GM18498 (cell line): ENCODE measurements around the gene ZNF700.
"Not testable (repeated sequence)": the region's sequence is repeated elsewhere in the genome, so short reads cannot be mapped to it uniquely, and the experiment has no call there.

Experiments used
- ATAC-seq: cut with Tn5 transposase; IDR thresholded peaks from one replicate; pipeline ENCODE4 v1.9.1; 2021; ENCODE audit warnings: mild to moderate bottlenecking, moderate library complexity; ENCODE audit not compliant: unreplicated experiment

ZNF700 gene

DNA sequence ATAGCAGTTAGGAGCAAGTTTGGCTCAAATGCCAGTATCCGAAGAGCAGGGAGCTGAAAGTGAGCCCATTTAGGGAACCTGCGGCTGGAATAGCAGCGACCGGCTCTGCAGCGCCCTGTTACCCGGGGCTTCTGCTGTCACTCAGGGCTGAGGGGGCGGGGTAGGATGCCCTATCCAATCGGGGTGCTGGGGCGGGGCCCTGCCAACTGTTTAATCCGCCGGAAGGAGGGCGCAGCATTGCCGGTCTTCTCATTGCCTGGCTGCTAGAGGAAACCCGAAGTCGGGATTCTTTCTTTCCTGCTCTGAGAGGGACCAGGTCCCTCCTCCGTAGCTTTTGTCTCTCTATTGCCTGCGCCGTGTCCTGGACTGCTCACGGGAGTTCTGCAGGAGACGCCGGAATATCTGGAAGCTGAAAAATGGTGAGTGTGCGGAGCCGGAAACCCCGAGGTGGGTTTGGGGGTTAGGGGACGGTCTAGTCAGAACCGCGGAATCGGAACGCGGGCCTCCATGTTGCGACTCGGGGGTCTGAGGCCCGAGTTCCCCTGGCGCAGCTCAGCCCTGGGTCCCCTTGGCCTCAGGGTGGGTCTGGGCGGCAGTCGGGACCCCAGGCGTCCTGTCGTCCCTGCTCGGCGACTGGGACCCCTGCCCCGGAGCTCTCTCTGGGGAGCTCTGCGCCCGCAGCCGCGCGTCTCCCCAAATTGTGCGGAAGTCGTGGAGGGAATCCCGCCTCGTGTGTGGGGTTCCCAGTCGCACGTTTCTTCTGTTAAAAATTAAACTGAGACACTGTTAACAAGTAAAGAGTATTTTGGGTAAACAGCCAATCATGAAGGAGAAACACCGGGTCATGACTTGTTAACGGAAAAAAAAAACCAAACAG lies 62.7 kb downstream of the ZNF700 start:
- peak; percentile 78 for ATAC-seq

DNA sequence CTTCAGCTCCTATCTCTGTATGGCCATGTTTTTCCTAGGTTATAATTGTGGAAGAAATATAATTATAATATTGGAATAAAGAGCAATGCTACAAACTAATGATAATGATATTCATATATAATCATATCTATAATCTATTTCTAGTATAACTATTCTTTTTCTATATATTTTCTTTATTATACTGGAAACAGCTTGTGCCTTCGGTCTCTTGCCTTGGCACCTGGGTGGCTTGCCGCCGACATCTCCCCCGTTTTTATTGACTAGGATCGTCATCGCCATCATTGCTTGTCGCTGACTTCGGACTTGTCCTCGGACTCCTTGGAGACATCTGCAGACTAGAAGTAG lies 64.2 kb downstream of the ZNF700 start:
- no peak for ATAC-seq

DNA sequence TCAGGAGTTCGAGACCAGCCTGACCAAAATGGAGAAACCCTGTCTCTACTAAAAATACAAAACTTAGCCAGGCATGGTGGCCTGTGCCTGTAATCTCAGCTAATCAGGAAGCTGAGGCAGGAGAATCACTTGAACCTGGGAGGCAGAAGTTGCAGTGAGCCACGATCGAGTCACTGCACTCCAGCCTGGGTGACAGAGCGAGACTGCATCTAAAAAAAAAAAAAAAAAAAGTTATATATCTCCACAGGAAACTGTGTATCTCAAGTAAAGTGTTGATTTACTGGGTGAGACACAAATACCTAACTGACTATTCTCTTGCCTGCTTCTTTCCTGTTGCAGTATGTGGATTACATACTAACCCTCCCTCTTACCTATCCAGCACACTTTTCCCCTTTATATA lies 67.0 kb downstream of the ZNF700 start:
- ATAC-seq = not testable (repeated sequence)

DNA sequence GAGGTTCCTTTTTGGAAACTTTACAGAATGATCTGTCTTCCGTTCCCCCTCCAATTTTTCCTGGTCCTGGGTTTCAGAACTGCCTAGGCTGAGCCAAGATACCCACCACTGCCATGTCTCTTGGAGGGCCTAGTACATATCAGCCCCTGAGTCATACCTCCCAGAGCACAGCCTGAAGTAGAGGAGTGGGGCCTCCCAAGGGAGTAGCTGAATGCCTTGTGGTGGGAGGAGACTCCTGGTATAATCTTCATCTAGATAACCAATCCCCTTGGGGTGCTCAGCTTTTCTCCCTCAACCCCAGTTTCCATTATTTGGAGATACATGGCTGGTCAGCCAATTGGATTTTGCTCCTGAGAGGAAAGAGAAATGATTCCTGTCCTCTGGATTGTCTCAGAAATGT lies 70.3 kb downstream of the ZNF700 start:
- ATAC-seq = no peak
